ENCODE results near the gene PTGR1.

Gene PTGR1

GRCh38 chr9:111599092-111599954 lies at the start of gene PTGR1:
Gene PTGR1 (minus strand): TSS chr9:111599647. CDS start chr9:111597422, 2,225 bp downstream.
- peak within 1 kb of the TSS; percentile 82 for H3K9ac ChIP-seq (ENCODE audit: low read length)
- peak within 1 kb of the TSS; percentile 89 for H3K27ac ChIP-seq (ENCODE audit: low read depth, low read length)
- H3K27me3 ChIP-seq (ENCODE audit: control insufficient read depth in 1 of 2, insufficient read depth in 2 of 2, low read length in 2 of 2) = no peaks in the 10 kb centered on the region
- H3K4me3 ChIP-seq (ENCODE audit: low read depth in 1 of 2, low read length in 2 of 2) = peak within 1 kb of the TSS; percentile 74 to 85
- H3K9me3 ChIP-seq (ENCODE audit: low read length) = no peaks in the 10 kb centered on the region
- peaks cover 5% of the 10 kb centered on the region for H3K36me3 ChIP-seq (ENCODE audit: insufficient read depth, low read length)
- peaks cover 4% of the 10 kb centered on the region for H3K4me1 ChIP-seq (ENCODE audit: insufficient read depth, low read length)

GRCh38 chr9:111649016-111649415 lies 49.6 kb upstream of the PTGR1 start:
- no peak overlapping the region for H3K27ac ChIP-seq (ENCODE audit: low read depth, low read length)
- no peak overlapping the region for H3K9ac ChIP-seq (ENCODE audit: low read length)
- H3K27me3 ChIP-seq (ENCODE audit: control insufficient read depth in 1 of 2, insufficient read depth in 2 of 2, low read length in 2 of 2) = no peaks in the 10 kb centered on the region
- H3K36me3 ChIP-seq (ENCODE audit: insufficient read depth, low read length) = peaks cover 13% of the 10 kb centered on the region
- H3K9me3 ChIP-seq (ENCODE audit: low read length) = no peaks in the 10 kb centered on the region
- no peaks in the 10 kb centered on the region for H3K4me1 ChIP-seq (ENCODE audit: insufficient read depth, low read length)
- H3K4me3 ChIP-seq (ENCODE audit: low read depth in 1 of 2, low read length in 2 of 2) = no peak overlapping the region

GRCh38 chr9:111648066-111648465 lies 48.6 kb upstream of the PTGR1 start:
- Histone ChIP-seq H3K9ac (ENCODE audit: low read length) (no peak overlapping the region), H3K27ac (ENCODE audit: low read depth, low read length) (no peak overlapping the region), H3K4me1 (ENCODE audit: insufficient read depth, low read length) (no peaks in the 10 kb centered on the region), H3K9me3 (ENCODE audit: low read length) (no peaks in the 10 kb centered on the region), H3K36me3 (ENCODE audit: insufficient read depth, low read length) (peaks cover 13% of the 10 kb centered on the region), H3K27me3 (ENCODE audit: control insufficient read depth in 1 of 2, insufficient read depth in 2 of 2, low read length in 2 of 2) (no peaks in the 10 kb centered on the region), H3K4me3 (ENCODE audit: low read depth in 1 of 2, low read length in 2 of 2) (no peak overlapping the region)

- H3K4me1 ChIP-seq (ENCODE audit: insufficient read depth, low read length) = no peaks in the 10 kb centered on the region
Measured at GRCh38 chr9:111646417-111646816, 47.0 kb upstream of the PTGR1 start.

GRCh38 chr9:111645806-111646205 lies 46.4 kb upstream of the PTGR1 start:
- Histone ChIP-seq H3K4me3 (ENCODE audit: low read depth in 1 of 2, low read length in 2 of 2) (no peak overlapping the region), H3K4me1 (ENCODE audit: insufficient read depth, low read length) (no peaks in the 10 kb centered on the region), H3K27me3 (ENCODE audit: control insufficient read depth in 1 of 2, insufficient read depth in 2 of 2, low read length in 2 of 2) (no peaks in the 10 kb centered on the region), H3K9ac (ENCODE audit: low read length) (no peak overlapping the region), H3K27ac (ENCODE audit: low read depth, low read length) (no peak overlapping the region), H3K36me3 (ENCODE audit: insufficient read depth, low read length) (peaks cover 13% of the 10 kb centered on the region), H3K9me3 (ENCODE audit: low read length) (no peaks in the 10 kb centered on the region)

More at GRCh38 chr9:111646417-111646816, 47.0 kb upstream of the PTGR1 start:
- H3K9me3 ChIP-seq (ENCODE audit: low read length) = no peaks in the 10 kb centered on the region
- peaks cover 13% of the 10 kb centered on the region for H3K36me3 ChIP-seq (ENCODE audit: insufficient read depth, low read length)
- H3K4me3 ChIP-seq (ENCODE audit: low read depth in 1 of 2, low read length in 2 of 2) = no peak overlapping the region
- no peak overlapping the region for H3K27ac ChIP-seq (ENCODE audit: low read depth, low read length)
- no peak overlapping the region for H3K9ac ChIP-seq (ENCODE audit: low read length)
- no peaks in the 10 kb centered on the region for H3K27me3 ChIP-seq (ENCODE audit: control insufficient read depth in 1 of 2, insufficient read depth in 2 of 2, low read length in 2 of 2)

GRCh38 chr9:111644195-111644772 lies 44.8 kb upstream of the PTGR1 start:
- Histone ChIP-seq H3K36me3 (ENCODE audit: insufficient read depth, low read length) (peaks cover 8% of the 10 kb centered on the region), H3K27ac (ENCODE audit: low read depth, low read length) (no peak overlapping the region), H3K9me3 (ENCODE audit: low read length) (no peaks in the 10 kb centered on the region), H3K9ac (ENCODE audit: low read length) (no peak overlapping the region), H3K4me1 (ENCODE audit: insufficient read depth, low read length) (no peaks in the 10 kb centered on the region), H3K4me3 (ENCODE audit: low read depth in 1 of 2, low read length in 2 of 2) (no peak overlapping the region), H3K27me3 (ENCODE audit: control insufficient read depth in 1 of 2, insufficient read depth in 2 of 2, low read length in 2 of 2) (no peaks in the 10 kb centered on the region)

GRCh38 chr9:111637421-111637950 lies 38.0 kb upstream of the PTGR1 start:
- Histone ChIP-seq H3K27ac (ENCODE audit: low read depth, low read length) (no peak overlapping the region), H3K9ac (ENCODE audit: low read length) (no peak overlapping the region), H3K36me3 (ENCODE audit: insufficient read depth, low read length) (no peaks in the 10 kb centered on the region), H3K4me1 (ENCODE audit: insufficient read depth, low read length) (peaks cover 10% of the 10 kb centered on the region), H3K9me3 (ENCODE audit: low read length) (no peaks in the 10 kb centered on the region), H3K4me3 (ENCODE audit: low read depth in 1 of 2, low read length in 2 of 2) (no peak overlapping the region), H3K27me3 (ENCODE audit: control insufficient read depth in 1 of 2, insufficient read depth in 2 of 2, low read length in 2 of 2) (no peaks in the 10 kb centered on the region)

- Histone ChIP-seq H3K27ac (ENCODE audit: low read depth, low read length) (no peak overlapping the region), H3K36me3 (ENCODE audit: insufficient read depth, low read length) (no peaks in the 10 kb centered on the region), H3K9me3 (ENCODE audit: low read length) (no peaks in the 10 kb centered on the region), H3K4me1 (ENCODE audit: insufficient read depth, low read length) (peaks cover 21% of the 10 kb centered on the region), H3K4me3 (ENCODE audit: low read depth in 1 of 2, low read length in 2 of 2) (no peak overlapping the region), H3K27me3 (ENCODE audit: control insufficient read depth in 1 of 2, insufficient read depth in 2 of 2, low read length in 2 of 2) (no peaks in the 10 kb centered on the region), H3K9ac (ENCODE audit: low read length) (no peak overlapping the region)
Measured at GRCh38 chr9:111634860-111635259, 35.4 kb upstream of the PTGR1 start.

- Histone ChIP-seq H3K27me3 (ENCODE audit: control insufficient read depth in 1 of 2, insufficient read depth in 2 of 2, low read length in 2 of 2) (no peaks in the 10 kb centered on the region), H3K27ac (ENCODE audit: low read depth, low read length) (no peak overlapping the region), H3K4me3 (ENCODE audit: low read depth in 1 of 2, low read length in 2 of 2) (no peak overlapping the region), H3K9me3 (ENCODE audit: low read length) (no peaks in the 10 kb centered on the region), H3K9ac (ENCODE audit: low read length) (no peak overlapping the region), H3K36me3 (ENCODE audit: insufficient read depth, low read length) (no peaks in the 10 kb centered on the region), H3K4me1 (ENCODE audit: insufficient read depth, low read length) (peaks cover 21% of the 10 kb centered on the region)
Measured at GRCh38 chr9:111633389-111633736, 33.9 kb upstream of the PTGR1 start.

- H3K27ac ChIP-seq (ENCODE audit: low read depth, low read length) = no peak overlapping the region
- H3K9me3 ChIP-seq (ENCODE audit: low read length) = no peaks in the 10 kb centered on the region
- H3K36me3 ChIP-seq (ENCODE audit: insufficient read depth, low read length) = no peaks in the 10 kb centered on the region
- no peaks in the 10 kb centered on the region for H3K27me3 ChIP-seq (ENCODE audit: control insufficient read depth in 1 of 2, insufficient read depth in 2 of 2, low read length in 2 of 2)
- no peak overlapping the region for H3K9ac ChIP-seq (ENCODE audit: low read length)
- no peak overlapping the region for H3K4me3 ChIP-seq (ENCODE audit: low read depth in 1 of 2, low read length in 2 of 2)
- H3K4me1 ChIP-seq (ENCODE audit: insufficient read depth, low read length) = peaks cover 21% of the 10 kb centered on the region
Measured at GRCh38 chr9:111632695-111633388, 33.4 kb upstream of the PTGR1 start.

- no peaks in the 10 kb centered on the region for H3K27me3 ChIP-seq (ENCODE audit: control insufficient read depth in 1 of 2, insufficient read depth in 2 of 2, low read length in 2 of 2)
- H3K27ac ChIP-seq (ENCODE audit: low read depth, low read length) = peak overlapping the region; percentile 88
- H3K36me3 ChIP-seq (ENCODE audit: insufficient read depth, low read length) = no peaks in the 10 kb centered on the region
- no peaks in the 10 kb centered on the region for H3K9me3 ChIP-seq (ENCODE audit: low read length)
- peak overlapping the region; percentile 76 to 94 for H3K4me3 ChIP-seq (ENCODE audit: low read depth in 1 of 2, low read length in 2 of 2)
- H3K9ac ChIP-seq (ENCODE audit: low read length) = peak overlapping the region; percentile 66
- peaks cover 21% of the 10 kb centered on the region for H3K4me1 ChIP-seq (ENCODE audit: insufficient read depth, low read length)
Measured at GRCh38 chr9:111632060-111632459, 32.6 kb upstream of the PTGR1 start.

All from muscle layer of colon (tissue), 2 donors.